ENCODE measurements around the gene NUB1. TPM values are rescaled to one million over a fixed set of nuclear protein-coding genes. Genes with fewer than 3 reads are reported as not detected.
A peak's percentile ranks its signal among the peaks of the same experiment; 100 is the strongest.

The NUB1 gene
- total and polyA plus RNA-seq, 11 donors = 22.6 to 56.3 (median 39.4) TPM

DNA sequence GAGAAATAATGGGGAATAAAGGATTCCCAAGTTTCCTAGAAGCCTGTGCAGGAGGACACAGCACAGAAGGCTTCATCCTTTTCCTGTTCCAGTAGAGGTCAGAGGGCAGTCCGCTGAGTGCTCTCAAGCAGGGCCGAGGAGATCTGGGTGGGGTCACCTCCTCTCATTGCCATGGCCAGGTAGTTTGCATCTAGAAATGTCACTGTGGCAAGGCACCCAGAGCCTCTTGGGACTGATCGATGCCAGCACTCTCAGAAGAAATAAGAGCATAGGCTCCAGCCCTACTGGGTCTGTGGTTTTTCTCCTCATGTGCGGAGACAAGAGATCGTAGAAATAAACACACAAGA is 7.9 kb downstream of the NUB1 start:
- Histone ChIP-seq H3K27me3 (no peaks in the 10 kb centered on the region), H3K36me3 (peaks cover 0 to 98% (median 87%) of the 10 kb centered on the region in 9 donors), H3K27ac (peak overlapping the region in 11 of 12 donors; percentile 18 to 86 (median 63)), H3K4me3 (peak overlapping the region in 7 of 12 donors; percentile 29 to 52 (median 41)), H3K4me1 (peaks cover 0 to 41% (median 12%) of the 10 kb centered on the region in 12 donors), H3K9me3 (no peaks in the 10 kb centered on the region)
- 55 to 74% (median 67%) methylated on average over 5 of the region's 5 CpGs for WGBS, 4 donors
- DNase-seq (no peak), ATAC-seq (peak in 2 of 4 donors; percentile 27 to 61)
- TF ChIP-seq, protein P1, sequence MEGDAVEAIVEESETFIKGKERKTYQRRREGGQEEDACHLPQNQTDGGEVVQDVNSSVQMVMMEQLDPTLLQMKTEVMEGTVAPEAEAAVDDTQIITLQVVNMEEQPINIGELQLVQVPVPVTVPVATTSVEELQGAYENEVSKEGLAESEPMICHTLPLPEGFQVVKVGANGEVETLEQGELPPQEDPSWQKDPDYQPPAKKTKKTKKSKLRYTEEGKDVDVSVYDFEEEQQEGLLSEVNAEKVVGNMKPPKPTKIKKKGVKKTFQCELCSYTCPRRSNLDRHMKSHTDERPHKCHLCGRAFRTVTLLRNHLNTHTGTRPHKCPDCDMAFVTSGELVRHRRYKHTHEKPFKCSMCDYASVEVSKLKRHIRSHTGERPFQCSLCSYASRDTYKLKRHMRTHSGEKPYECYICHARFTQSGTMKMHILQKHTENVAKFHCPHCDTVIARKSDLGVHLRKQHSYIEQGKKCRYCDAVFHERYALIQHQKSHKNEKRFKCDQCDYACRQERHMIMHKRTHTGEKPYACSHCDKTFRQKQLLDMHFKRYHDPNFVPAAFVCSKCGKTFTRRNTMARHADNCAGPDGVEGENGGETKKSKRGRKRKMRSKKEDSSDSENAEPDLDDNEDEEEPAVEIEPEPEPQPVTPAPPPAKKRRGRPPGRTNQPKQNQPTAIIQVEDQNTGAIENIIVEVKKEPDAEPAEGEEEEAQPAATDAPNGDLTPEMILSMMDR (IDR thresholded peaks at IDR 0.05) = no peak
- TF ChIP-seq POLR2A (IDR thresholded peaks at IDR 0.05) = no peak
- intact Hi-C loops (cut with DNase I) = loop anchor here in 1 of 10 donors (2.0 kb wide), 1 partner anchor 35 kb away; no protein-coding TSS in a partner anchor

DNA sequence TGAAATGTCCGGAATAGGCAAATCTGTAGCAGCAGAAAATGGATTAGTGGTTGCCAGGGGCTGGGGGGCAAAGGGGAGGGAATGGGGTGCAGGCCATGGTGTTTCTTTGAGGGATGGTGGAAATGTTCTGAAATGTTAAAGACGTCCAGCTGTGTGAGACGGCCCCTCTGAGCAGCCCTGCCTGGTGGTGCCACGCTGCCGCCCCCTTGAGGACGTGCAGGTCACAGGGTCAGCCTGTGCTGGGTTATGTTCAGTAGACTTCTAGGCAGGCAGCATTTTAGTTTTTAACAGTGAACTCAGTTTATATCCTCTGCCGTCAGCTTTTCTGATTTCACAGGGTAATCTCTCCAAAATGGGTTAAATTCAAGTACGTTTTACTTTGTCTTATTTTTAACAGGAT is 9.4 kb downstream of the NUB1 start:
- intact Hi-C loops (cut with DNase I) = loop anchor here in 4 of 10 donors (2.0 to 5.0 kb wide), 2 partner anchors 34 to 36 kb away; no protein-coding TSS in a partner anchor
- Histone ChIP-seq H3K4me3 (no peak overlapping the region), H3K36me3 (peaks cover 0 to 100% (median 91%) of the 10 kb centered on the region in 9 donors), H3K27me3 (no peaks in the 10 kb centered on the region), H3K4me1 (peaks cover 0 to 38% (median 10%) of the 10 kb centered on the region in 12 donors), H3K27ac (peak overlapping the region in 1 of 12 donors; percentile 54), H3K9me3 (no peaks in the 10 kb centered on the region)
- DNase-seq = no peak
- no peak for TF ChIP-seq POLR2A (IDR thresholded peaks at IDR 0.05)
- TF ChIP-seq, protein P1 (IDR thresholded peaks at IDR 0.05) = peak in 2 of 12 donors; percentile 7 to 33
- ATAC-seq = peak in 1 of 4 donors; percentile 24
- WGBS, 4 donors = 65 to 71% (median 66%) methylated on average over 8 of the region's 8 CpGs

DNA sequence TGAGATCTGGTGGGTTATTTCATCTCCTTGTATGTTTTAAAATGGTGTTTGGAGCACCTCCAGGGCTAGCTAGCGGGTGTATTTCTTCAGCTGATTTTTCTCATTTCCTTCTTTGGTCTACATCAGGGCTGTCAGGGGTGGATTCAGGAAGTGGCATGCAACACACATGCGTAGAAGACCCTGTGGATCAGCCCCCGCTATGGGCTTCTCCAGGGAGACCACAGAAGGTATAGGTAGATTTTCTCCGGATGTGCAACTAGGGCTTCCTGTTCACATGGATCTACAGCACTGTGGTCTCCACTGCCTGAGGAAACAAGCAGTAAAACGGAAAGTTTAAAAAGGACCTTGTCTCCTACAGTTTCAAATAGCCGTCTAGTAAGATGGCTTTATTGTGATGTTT is 10.4 kb downstream of the NUB1 start:
- no peak overlapping the region for H3K4me3 ChIP-seq
- H3K4me1 ChIP-seq = peaks cover 0 to 30% (median 9%) of the 10 kb centered on the region in 12 donors
- no peak for ATAC-seq
- intact Hi-C loops (cut with DNase I) = loop anchor here in 4 of 10 donors (2.0 to 5.0 kb wide), 2 partner anchors 35 to 37 kb away; no protein-coding TSS in a partner anchor
- no peaks in the 10 kb centered on the region for H3K27me3 ChIP-seq
- H3K9me3 ChIP-seq = no peaks in the 10 kb centered on the region
- no peak for DNase-seq
- TF ChIP-seq, protein P1 (IDR thresholded peaks at IDR 0.05) = no peak
- no peak for TF ChIP-seq POLR2A (IDR thresholded peaks at IDR 0.05)
- peak overlapping the region in 1 of 12 donors; percentile 54 for H3K27ac ChIP-seq
- peaks cover 0 to 100% (median 91%) of the 10 kb centered on the region in 9 donors for H3K36me3 ChIP-seq
- WGBS, 4 donors = 76 to 86% (median 83%) methylated on average over 6 of the region's 6 CpGs

DNA sequence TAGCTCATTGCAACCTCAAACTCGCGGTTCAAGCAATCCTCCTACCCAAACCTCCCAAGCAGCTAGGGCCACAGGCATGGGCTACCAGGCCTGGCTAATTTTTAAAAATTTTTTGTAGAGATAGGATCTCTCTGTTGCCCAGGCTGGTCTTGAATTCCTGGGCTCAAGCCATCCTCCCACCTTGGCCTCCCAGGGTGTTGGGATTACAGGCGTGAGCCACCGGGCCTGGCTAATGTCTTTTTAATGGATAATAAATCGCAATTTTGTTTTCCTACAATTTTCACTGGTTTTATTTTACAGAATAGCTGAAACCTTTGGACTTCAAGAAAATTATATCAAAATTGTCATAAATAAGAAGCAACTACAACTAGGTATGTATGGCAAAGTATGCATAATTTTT is 10.9 kb downstream of the NUB1 start:
- TF ChIP-seq POLR2A (IDR thresholded peaks at IDR 0.05) = no peak
- TF ChIP-seq, protein P1 (IDR thresholded peaks at IDR 0.05) = no peak
- peaks cover 0 to 100% (median 91%) of the 10 kb centered on the region in 9 donors for H3K36me3 ChIP-seq

More for the DNA sequence above, 10.9 kb downstream of the NUB1 start:
- no peak for ATAC-seq
- Histone ChIP-seq H3K27me3 (no peaks in the 10 kb centered on the region), H3K4me3 (no peak overlapping the region), H3K9me3 (no peaks in the 10 kb centered on the region), H3K4me1 (peaks cover 0 to 30% (median 9%) of the 10 kb centered on the region in 12 donors), H3K27ac (peak overlapping the region in 1 of 12 donors; percentile 54)
- intact Hi-C loops (cut with DNase I) = loop anchor here in 1 of 10 donors (5.0 kb wide), 1 partner anchor 35 kb away; no protein-coding TSS in a partner anchor
- no peak for DNase-seq
- 69 to 83% (median 77%) methylated on average over 5 of the region's 5 CpGs for WGBS, 4 donors

Measured in heart left ventricle (tissue), 16 donors.